BE2C (cell line): ENCODE results near the gene TIMP3.

Source experiments
- DNase-seq: peaks from one replicate; pipeline ENCODE4 v3.0.0-alpha.2; 2020
- H3K27me3 ChIP-seq: fragments of 250-450 bp; sonication (Bioruptor Pico); 2 replicates; pipeline ENCODE4 v1.5.1; 2020; ENCODE audit warnings: mild to moderate bottlenecking
- H3K36me3 ChIP-seq: fragments of 250-450 bp; sonication (Bioruptor Pico); 2 replicates; pipeline ENCODE4 v1.5.1; 2020; ENCODE audit warnings: mild to moderate bottlenecking
- H3K4me1 ChIP-seq: fragments of 250-450 bp; sonication (Bioruptor Pico); 2 replicates; pipeline ENCODE4 v1.5.1; 2020
- H3K4me3 ChIP-seq: 2 replicates; pipeline ENCODE4 v1.5.1; 2011; ENCODE audit warnings: low read depth, low read length
- H3K9me3 ChIP-seq: fragments of 250-450 bp; sonication (Bioruptor Pico); 2 replicates; pipeline ENCODE4 v1.5.1; 2020
- TF ChIP-seq, protein P1 (sequence below): IDR thresholded peaks from 2 replicates; pipeline ENCODE4 v1.5.1; 2012; ENCODE audit warnings: mild to moderate bottlenecking, low read depth, low read length

The TIMP3 gene

DNA sequence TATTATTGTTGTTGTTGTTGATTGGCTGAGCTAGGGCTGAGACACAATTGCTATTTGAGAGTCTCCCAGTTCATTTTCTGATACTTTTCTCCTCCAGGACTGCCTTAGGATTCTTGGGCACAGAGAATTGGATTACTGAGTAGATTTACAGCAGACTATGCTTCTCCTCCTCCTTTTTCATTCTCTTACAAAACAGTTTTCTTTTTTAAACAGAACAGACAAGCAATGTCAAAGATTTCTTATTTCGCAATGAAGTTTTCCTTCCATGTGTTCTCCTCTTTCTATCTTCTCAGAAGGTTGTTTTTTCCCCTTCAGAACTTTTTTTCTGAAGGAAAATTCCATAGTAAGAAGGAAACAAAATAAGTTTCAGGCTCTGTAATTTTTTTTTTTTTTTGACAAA lies 19.8 kb upstream of the TIMP3 start:
- Histone ChIP-seq H3K4me3 (no peak overlapping the region), H3K36me3 (no peaks in the 10 kb centered on the region), H3K4me1 (no peaks in the 10 kb centered on the region), H3K27me3 (no peaks in the 10 kb centered on the region; the same call in 1 of the 2 replicates), H3K9me3 (no peaks in the 10 kb centered on the region)
- TF ChIP-seq, protein P1, sequence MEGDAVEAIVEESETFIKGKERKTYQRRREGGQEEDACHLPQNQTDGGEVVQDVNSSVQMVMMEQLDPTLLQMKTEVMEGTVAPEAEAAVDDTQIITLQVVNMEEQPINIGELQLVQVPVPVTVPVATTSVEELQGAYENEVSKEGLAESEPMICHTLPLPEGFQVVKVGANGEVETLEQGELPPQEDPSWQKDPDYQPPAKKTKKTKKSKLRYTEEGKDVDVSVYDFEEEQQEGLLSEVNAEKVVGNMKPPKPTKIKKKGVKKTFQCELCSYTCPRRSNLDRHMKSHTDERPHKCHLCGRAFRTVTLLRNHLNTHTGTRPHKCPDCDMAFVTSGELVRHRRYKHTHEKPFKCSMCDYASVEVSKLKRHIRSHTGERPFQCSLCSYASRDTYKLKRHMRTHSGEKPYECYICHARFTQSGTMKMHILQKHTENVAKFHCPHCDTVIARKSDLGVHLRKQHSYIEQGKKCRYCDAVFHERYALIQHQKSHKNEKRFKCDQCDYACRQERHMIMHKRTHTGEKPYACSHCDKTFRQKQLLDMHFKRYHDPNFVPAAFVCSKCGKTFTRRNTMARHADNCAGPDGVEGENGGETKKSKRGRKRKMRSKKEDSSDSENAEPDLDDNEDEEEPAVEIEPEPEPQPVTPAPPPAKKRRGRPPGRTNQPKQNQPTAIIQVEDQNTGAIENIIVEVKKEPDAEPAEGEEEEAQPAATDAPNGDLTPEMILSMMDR, result no peak
- DNase-seq, result no peak

GRCh38 chr22:32785321-32786026 lies 16.0 kb upstream of the TIMP3 start:
- H3K36me3 ChIP-seq, result no peaks in the 10 kb centered on the region

DNA sequence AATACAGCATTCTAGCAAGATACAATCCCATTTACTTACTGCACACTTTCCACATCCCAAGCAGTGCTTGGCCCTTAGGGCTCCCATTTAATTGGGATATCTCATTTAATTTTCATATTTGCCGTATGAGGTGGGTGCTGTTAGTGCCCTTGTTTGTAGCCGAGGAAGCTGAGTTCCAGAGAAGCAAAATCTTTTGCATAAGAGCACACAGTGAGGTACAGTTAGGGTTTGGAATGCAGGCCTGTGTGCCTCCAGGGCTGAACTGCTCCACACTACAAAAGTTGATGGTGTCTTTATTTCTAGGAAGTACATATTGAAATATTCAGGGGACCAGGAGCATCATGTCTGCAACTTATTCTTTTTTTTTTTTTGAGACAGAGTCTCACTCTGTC lies 15.5 kb upstream of the TIMP3 start:
- DNase-seq, result no peak
- H3K36me3 ChIP-seq, result no peaks in the 10 kb centered on the region
- no peaks in the 10 kb centered on the region; the same call in none of the 2 replicates for H3K27me3 ChIP-seq
- TF ChIP-seq, protein P1, result no peak
- H3K9me3 ChIP-seq, result no peaks in the 10 kb centered on the region
- H3K4me1 ChIP-seq, result no peaks in the 10 kb centered on the region
- H3K4me3 ChIP-seq, result no peak overlapping the region

More at GRCh38 chr22:32785321-32786026, 16.0 kb upstream of the TIMP3 start:
- Histone ChIP-seq H3K4me1 (no peaks in the 10 kb centered on the region), H3K4me3 (no peak overlapping the region), H3K27me3 (no peaks in the 10 kb centered on the region; the same call in 1 of the 2 replicates), H3K9me3 (no peaks in the 10 kb centered on the region)
- TF ChIP-seq, protein P1, result no peak
- DNase-seq, result no peak

DNA sequence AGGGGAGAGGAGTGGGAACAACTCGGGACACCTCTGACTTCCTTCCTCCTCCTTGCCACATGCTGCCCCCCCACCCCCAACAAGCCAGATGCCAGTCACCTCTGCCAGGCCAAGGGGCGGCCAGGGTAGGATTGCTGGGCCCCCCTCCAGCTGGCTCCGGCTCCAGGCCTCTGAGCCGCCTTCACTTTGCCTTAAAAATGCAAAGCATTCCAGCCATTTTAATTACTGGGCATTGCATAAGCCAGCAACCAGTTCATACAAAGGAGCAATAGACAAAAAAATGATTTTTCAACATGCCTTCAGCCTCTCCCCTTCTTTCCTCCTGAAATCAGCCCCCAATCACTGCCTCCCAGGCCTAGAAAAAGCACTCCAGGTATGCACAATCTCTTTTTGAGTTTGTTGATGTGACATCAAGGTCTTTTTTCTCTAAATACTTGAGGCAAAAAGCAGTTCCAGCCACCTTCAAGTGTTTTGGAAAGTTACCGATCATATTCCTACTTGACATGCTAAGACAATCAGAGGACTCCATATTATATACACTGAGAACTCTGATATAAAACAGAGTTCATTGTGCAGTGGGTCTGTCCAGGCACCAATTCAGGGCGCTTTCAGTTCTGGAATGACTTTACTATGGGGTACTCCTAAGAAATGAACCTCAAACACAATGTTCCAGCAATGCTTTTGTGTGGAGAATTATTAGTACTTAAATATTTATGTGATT lies 12.4 kb upstream of the TIMP3 start:
- no peak for DNase-seq
- TF ChIP-seq, protein P1, result no peak
- Histone ChIP-seq H3K27me3 (no peaks in the 10 kb centered on the region; the same call in 1 of the 2 replicates), H3K9me3 (no peaks in the 10 kb centered on the region), H3K36me3 (no peaks in the 10 kb centered on the region), H3K4me1 (no peaks in the 10 kb centered on the region), H3K4me3 (no peak overlapping the region)

DNA sequence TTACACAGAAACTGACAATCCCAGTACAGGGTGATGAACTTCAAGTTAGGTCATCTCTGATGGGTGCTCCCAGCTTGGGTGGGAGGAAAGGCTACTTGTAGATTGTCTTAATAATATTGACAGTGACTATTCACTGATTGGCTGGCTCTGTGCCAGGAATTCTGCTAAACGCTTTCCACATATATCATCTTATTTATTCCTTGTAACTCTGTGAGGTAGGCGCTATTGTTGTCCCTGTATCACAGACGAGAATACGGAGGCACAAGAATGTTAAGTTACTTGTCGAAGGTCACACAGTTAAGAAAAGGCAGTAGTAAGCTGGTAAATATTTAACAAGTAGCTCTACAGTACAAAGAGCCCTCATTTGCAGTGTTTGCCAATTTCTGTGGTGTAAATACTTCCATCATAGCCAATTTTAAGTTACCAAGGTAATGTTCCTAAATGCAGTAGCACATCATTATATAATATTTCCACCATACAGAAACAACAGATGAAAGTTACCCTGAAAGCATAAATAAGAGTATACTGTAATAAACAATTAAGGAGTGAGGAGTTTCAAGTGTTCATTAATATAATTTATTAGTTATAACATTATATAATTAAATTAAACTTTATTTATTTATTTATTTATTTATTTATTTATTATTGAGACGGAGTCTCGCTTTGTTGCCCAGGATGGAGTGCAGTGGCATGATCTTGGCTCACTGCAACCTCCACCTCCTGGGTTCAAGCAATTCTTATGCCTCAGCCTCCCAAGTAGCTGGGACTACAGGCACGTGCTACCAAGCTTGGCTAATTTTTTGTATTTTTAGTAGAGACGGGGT lies 11.5 kb upstream of the TIMP3 start:
- TF ChIP-seq, protein P1, result no peak
- Histone ChIP-seq H3K27me3 (no peaks in the 10 kb centered on the region; the same call in 1 of the 2 replicates), H3K4me3 (no peak overlapping the region), H3K4me1 (no peaks in the 10 kb centered on the region), H3K9me3 (no peaks in the 10 kb centered on the region), H3K36me3 (no peaks in the 10 kb centered on the region)
- no peak for DNase-seq
